ENCODE results near the gene TM9SF3. TPM values are rescaled to one million over a fixed set of nuclear protein-coding genes. Genes with fewer than 3 reads are reported as not detected.

The TM9SF3 gene
- total and polyA plus RNA-seq, 2 experiments from 2014 or later, result 37.3 to 72.5 TPM

- TF ChIP-seq ZNF462 (CRISPR knock-in tag; IDR thresholded peaks at IDR 0.05), result no peak
- no peak for TF ChIP-seq POLR2AphosphoS5 (IDR thresholded peaks at IDR 0.05; ENCODE audit: low read depth)
These were observed 22.0 kb upstream of the TM9SF3 start (continued) for GRCh38 chr10:96608805-96609204.

GRCh38 chr10:96608262-96608661 lies 21.4 kb upstream of the TM9SF3 start:
- Mint-ChIP-seq H3K36me3 (ENCODE audit: low read depth) (no peaks in the 10 kb centered on the region), H3K9me3 (no peaks in the 10 kb centered on the region), H3K27ac (no peak overlapping the region), H3K27me3 (ENCODE audit: insufficient read depth, low read depth, poor library complexity) (peaks cover 3% of the 10 kb centered on the region), H3K4me3 (no peak overlapping the region), H3K4me1 (peaks cover 19% of the 10 kb centered on the region)
- Histone ChIP-seq H2AFZ (no peak overlapping the region), H3K79me2 (replicated peaks; ENCODE audit: insufficient read depth) (no peaks in the 10 kb centered on the region), H3K27ac (ENCODE audit: low read depth) (no peak overlapping the region), H3K9me2 (ENCODE audit: insufficient read depth) (no peaks in the 10 kb centered on the region), H3K4me2 (no peak overlapping the region), H3K27me3 (ENCODE audit: insufficient read depth) (no peaks in the 10 kb centered on the region), H3F3A (replicated peaks; ENCODE audit: low read depth) (no peaks in the 10 kb centered on the region), H3K4me1 (ENCODE audit: insufficient read depth) (no peaks in the 10 kb centered on the region), H3K4me3 (no peak overlapping the region), H4K20me1 (replicated peaks; ENCODE audit: insufficient read depth) (no peaks in the 10 kb centered on the region), H3K36me3 (ENCODE audit: insufficient read depth) (no peaks in the 10 kb centered on the region)
- ATAC-seq, result no peak
- DNase-seq (ENCODE audit: low spot score), result no peak
- TF ChIP-seq JUNB (IDR thresholded peaks at IDR 0.05; ENCODE audit: unreplicated experiment) (no peak), EZH2phosphoT487 (IDR thresholded peaks at IDR 0.05; ENCODE audit: unreplicated experiment) (no peak), REST (IDR thresholded peaks at IDR 0.05; ENCODE audit: unreplicated experiment) (no peak), CREB1 (CRISPR knock-in tag; IDR thresholded peaks at IDR 0.05; ENCODE audit: low read depth) (no peak), POLR2AphosphoS5 (IDR thresholded peaks at IDR 0.05; ENCODE audit: low read depth) (no peak), NANOG (IDR thresholded peaks at IDR 0.05; ENCODE audit: borderline replicate concordance) (no peak)
- TF ChIP-seq, protein P1, sequence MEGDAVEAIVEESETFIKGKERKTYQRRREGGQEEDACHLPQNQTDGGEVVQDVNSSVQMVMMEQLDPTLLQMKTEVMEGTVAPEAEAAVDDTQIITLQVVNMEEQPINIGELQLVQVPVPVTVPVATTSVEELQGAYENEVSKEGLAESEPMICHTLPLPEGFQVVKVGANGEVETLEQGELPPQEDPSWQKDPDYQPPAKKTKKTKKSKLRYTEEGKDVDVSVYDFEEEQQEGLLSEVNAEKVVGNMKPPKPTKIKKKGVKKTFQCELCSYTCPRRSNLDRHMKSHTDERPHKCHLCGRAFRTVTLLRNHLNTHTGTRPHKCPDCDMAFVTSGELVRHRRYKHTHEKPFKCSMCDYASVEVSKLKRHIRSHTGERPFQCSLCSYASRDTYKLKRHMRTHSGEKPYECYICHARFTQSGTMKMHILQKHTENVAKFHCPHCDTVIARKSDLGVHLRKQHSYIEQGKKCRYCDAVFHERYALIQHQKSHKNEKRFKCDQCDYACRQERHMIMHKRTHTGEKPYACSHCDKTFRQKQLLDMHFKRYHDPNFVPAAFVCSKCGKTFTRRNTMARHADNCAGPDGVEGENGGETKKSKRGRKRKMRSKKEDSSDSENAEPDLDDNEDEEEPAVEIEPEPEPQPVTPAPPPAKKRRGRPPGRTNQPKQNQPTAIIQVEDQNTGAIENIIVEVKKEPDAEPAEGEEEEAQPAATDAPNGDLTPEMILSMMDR (conservative IDR thresholded peaks at IDR 0.05; ENCODE audit: low read depth in 2 of 2), result no peak
- TF ChIP-seq, protein P2, sequence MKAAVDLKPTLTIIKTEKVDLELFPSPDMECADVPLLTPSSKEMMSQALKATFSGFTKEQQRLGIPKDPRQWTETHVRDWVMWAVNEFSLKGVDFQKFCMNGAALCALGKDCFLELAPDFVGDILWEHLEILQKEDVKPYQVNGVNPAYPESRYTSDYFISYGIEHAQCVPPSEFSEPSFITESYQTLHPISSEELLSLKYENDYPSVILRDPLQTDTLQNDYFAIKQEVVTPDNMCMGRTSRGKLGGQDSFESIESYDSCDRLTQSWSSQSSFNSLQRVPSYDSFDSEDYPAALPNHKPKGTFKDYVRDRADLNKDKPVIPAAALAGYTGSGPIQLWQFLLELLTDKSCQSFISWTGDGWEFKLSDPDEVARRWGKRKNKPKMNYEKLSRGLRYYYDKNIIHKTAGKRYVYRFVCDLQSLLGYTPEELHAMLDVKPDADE (IDR thresholded peaks at IDR 0.05), result no peak

Data from GM23338 (cell line).